Loucy (cell line): Measurements from ENCODE around the gene TMED4.

Experiments
- CTCF ChIP-seq: fragments of 200-600 bp; sonication (generic); conservative IDR thresholded peaks from 2 replicates; pipeline ENCODE4 v1.5.1; 2014; ENCODE audit warnings: mild to moderate bottlenecking, antibody characterized with exemption, low read length
- EZH2phosphoT487 ChIP-seq: fragments of 200-600 bp; IDR thresholded peaks from 2 replicates; pipeline ENCODE4 v1.6.1; 2018; ENCODE audit warnings: antibody characterized with exemption, mild to moderate bottlenecking, moderate library complexity, borderline replicate concordance

DNA sequence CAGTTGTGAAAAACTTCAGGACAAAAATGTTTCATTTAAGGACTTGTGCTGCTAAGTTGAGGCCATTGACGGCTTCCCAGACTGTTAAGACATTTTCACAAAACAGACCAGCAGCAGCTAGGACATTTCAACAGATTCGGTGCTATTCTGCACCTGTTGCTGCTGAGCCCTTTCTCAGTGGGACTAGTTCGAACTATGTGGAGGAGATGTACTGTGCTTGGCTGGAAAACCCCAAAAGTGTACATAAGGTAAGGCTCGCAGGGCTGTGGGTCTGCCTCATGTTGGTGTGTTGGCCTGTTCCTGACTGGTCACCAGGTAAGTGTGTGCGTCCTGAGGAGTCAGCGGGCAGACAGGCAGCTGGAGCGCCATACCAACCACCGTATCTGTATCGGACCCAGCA, 42.3 kb upstream of the TMED4 start:
- TF ChIP-seq CTCF (no peak), EZH2phosphoT487 (no peak)
